ENCODE results near the gene HSPA5. TPM values are rescaled to one million over a fixed set of nuclear protein-coding genes. Genes with fewer than 3 reads are reported as not detected.

The HSPA5 gene
- total and polyA plus RNA-seq, 2 of the 4 experiments (the other 2 are of a cell fraction), result 118 to 419 TPM

DNA sequence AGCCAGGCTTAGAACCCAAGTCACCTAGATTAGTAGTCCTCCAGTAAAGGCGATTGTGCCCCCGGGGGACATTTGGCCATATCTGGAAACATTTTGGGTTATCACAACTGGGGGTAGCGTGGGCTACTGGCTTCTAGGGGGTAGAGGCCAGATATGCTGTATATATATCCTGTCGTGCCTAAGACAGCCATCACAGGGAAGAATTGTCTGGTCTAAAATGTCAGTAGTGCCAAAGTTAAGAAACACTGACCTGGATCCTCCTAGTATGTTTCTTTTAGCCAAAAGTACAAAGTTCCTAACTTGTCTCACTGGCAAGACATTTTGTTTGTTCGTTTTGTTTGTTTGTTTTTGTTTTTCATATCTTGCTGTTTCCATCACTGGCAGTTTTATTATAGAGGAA is 27.0 kb downstream of the HSPA5 start:
- H4K5ac ChIP-seq (ENCODE audit: low read depth, low read length), result no peak overlapping the region
- H3K56ac ChIP-seq (ENCODE audit: extremely low read depth, insufficient read depth, low read length), result no peak overlapping the region
- no TSS peak for BruUV-seq (replicated peaks)
- CTCF ChIA-PET, result no interaction called here
- DNase-seq (no peak), ATAC-seq (ENCODE audit: low read depth) (no peak)
- no peak for TF ChIP-seq MAFK (IDR thresholded peaks at IDR 0.05; ENCODE audit: low read depth, low read length)
- TF ChIP-seq BHLHE40 (IDR thresholded peaks at IDR 0.05; ENCODE audit: low read depth, low read length), result no peak
- no peak for TF ChIP-seq RCOR1 (IDR thresholded peaks at IDR 0.05; ENCODE audit: insufficient replicate concordance, low read length)
- TF ChIP-seq CHD1 (IDR thresholded peaks at IDR 0.05; ENCODE audit: low read depth, low read length), result no peak
- intact Hi-C loops (cut with micrococcal nuclease) (no loop called here), in situ Hi-C loops (cut with MboI; ENCODE audit: low sequenced_read_pairs) (no loop called here), dilution Hi-C loops (cut with HindIII; ENCODE audit: low sequenced_read_pairs, unreplicated experiment) (no loop called here)
- H2BK120ac ChIP-seq (ENCODE audit: low read depth, low read length), result no peak overlapping the region
- no peaks in the 10 kb centered on the region for H3K9me1 ChIP-seq (ENCODE audit: insufficient read depth, low read length)
- no peak overlapping the region for H2BK15ac ChIP-seq (ENCODE audit: low read depth, low read length)
- H2AK9ac ChIP-seq (replicated peaks; ENCODE audit: low read depth, low read length, poor library complexity), result no peak overlapping the region
- H3K14ac ChIP-seq (replicated peaks; ENCODE audit: low read depth, low read length), result no peak overlapping the region
- H2BK20ac ChIP-seq (ENCODE audit: low read depth, low read length), result no peak overlapping the region
- no peak overlapping the region for H2AK5ac ChIP-seq (ENCODE audit: low read depth, low read length)
- H3K4me1 ChIP-seq (ENCODE audit: control insufficient read depth, insufficient read depth, low read length), result no peaks in the 10 kb centered on the region
- H3K23ac ChIP-seq (ENCODE audit: low read depth, low read length), result no peak overlapping the region
- no peak overlapping the region for H2AFZ ChIP-seq (replicated peaks; ENCODE audit: low read length, poor library complexity)
- H3K27me3 ChIP-seq (ENCODE audit: control insufficient read depth, insufficient read depth, low read length), result no peaks in the 10 kb centered on the region
- H3K18ac ChIP-seq (ENCODE audit: low read depth, low read length), result no peak overlapping the region
- no peak overlapping the region for H2BK5ac ChIP-seq (ENCODE audit: low read depth, low read length, poor library complexity, severe bottlenecking)
- no peak overlapping the region for H3K4me3 ChIP-seq (ENCODE audit: insufficient read depth, low read depth, low read length)
- WGBS, 2 experiments (ENCODE audit: extremely low coverage in 2 of 2, insufficient read length in 1 of 2), result 100% methylated on average over 1 of the region's 5 CpGs; no CpG with 5 or more reads in 1 of the 2 experiments
- H3K9ac ChIP-seq (ENCODE audit: low read depth, low read length), result no peak overlapping the region
- no peak overlapping the region for H3K4ac ChIP-seq (ENCODE audit: low read depth, low read length)
- H3K27ac ChIP-seq (ENCODE audit: insufficient read depth, low read length), result no peak overlapping the region
- peaks cover 21% of the 10 kb centered on the region for H3K36me3 ChIP-seq (ENCODE audit: control insufficient read depth, insufficient read depth, low read length)
- H3K4me2 ChIP-seq (ENCODE audit: low read depth, low read length), result no peak overlapping the region
- H4K20me1 ChIP-seq (ENCODE audit: insufficient read depth, low read length), result no peaks in the 10 kb centered on the region
- no peak overlapping the region for H4K8ac ChIP-seq (ENCODE audit: low read depth in 2 of 2, low read length in 2 of 2)
- H3K9me3 ChIP-seq (ENCODE audit: control insufficient read depth, insufficient read depth, low read length), result no peaks in the 10 kb centered on the region
- no peaks in the 10 kb centered on the region for H3K79me1 ChIP-seq (ENCODE audit: low read depth in 1 of 2, low read length in 2 of 2)
- no peak overlapping the region for H4K91ac ChIP-seq (ENCODE audit: insufficient read depth, low read depth, low read length)
- POLR2A ChIA-PET (ENCODE audit: unreplicated experiment), result no interaction called here
